ENCODE results near the gene RASSF7. TPM values are rescaled to one million over a fixed set of nuclear protein-coding genes. Genes with fewer than 3 reads are reported as not detected.

Gene RASSF7
- total and polyA plus RNA-seq, 2 donors (not counting 3 experiments of a cell fraction or from before 2014, with no cell fraction given) = 14.1 to 19.9 TPM

- intact Hi-C loops (cut with micrococcal nuclease) (no loop called here), dilution Hi-C loops (cut with MboI; ENCODE audit: extremely low pct_ligation_motif_present, low sequenced_read_pairs) (no loop called here)
- Histone ChIP-seq H3K4me3 (replicated peaks in 1 of 3; ENCODE audit: insufficient read depth in 1 of 3, low read depth in 1 of 3, low read length in 3 of 3) (no peak overlapping the region), H3K36me3 (ENCODE audit: control insufficient read depth in 2 of 2, extremely low read depth in 1 of 2, insufficient read depth in 2 of 2, low read length in 2 of 2) (peaks cover 4 to 18% of the 10 kb centered on the region in 2 experiments), H3K27me3 (ENCODE audit: control insufficient read depth in 2 of 2, insufficient read depth in 2 of 2, low read length in 2 of 2) (no peaks in the 10 kb centered on the region), H3K9ac (replicated peaks; ENCODE audit: extremely low read depth, insufficient read depth, low read length) (no peak overlapping the region), H3K9me1 (replicated peaks; ENCODE audit: control insufficient read depth, extremely low read depth, insufficient read depth, low read length) (no peaks in the 10 kb centered on the region), H3K27ac (ENCODE audit: insufficient read depth, low read depth, low read length) (no peak overlapping the region), H3K79me2 (ENCODE audit: control insufficient read depth, insufficient read depth, low read length) (peaks cover 16% of the 10 kb centered on the region), H4K20me1 (replicated peaks; ENCODE audit: control insufficient read depth, extremely low read depth, insufficient read depth, low read length) (no peaks in the 10 kb centered on the region), H2AFZ (ENCODE audit: low read depth, low read length) (no peak overlapping the region), H3K4me1 (ENCODE audit: control insufficient read depth, extremely low read depth, insufficient read depth, low read length) (peaks cover 6% of the 10 kb centered on the region), H3K4me2 (ENCODE audit: insufficient read depth, low read length) (no peak overlapping the region), H3K9me3 (replicated peaks; ENCODE audit: control insufficient read depth, insufficient read depth, low read length) (no peaks in the 10 kb centered on the region)
- ChIA-PET CTCF (no interaction called here), POLR2A (no interaction called here)
- FAIRE-seq (no peak), DNase-seq (ENCODE audit: low read depth, low spot score) (no peak)
- no peak for TF ChIP-seq CTCF (IDR thresholded peaks at IDR 0.05; ENCODE audit: extremely low read depth in 1 of 2, insufficient read depth in 1 of 2, low read depth in 1 of 2, low read length in 2 of 2)
- TF ChIP-seq FOS (IDR thresholded peaks at IDR 0.05; ENCODE audit: borderline replicate concordance, insufficient read depth, low read length) = no peak
- TF ChIP-seq POLR2AphosphoS5 (IDR thresholded peaks at IDR 0.05; ENCODE audit: insufficient read depth, low read depth, low read length) = no peak
- no TSS peak for BruUV-seq (replicated peaks)
These were observed 28.2 kb upstream of the RASSF7 start for GRCh38 chr11:532527-532985.

GRCh38 chr11:532986-533585, 27.7 kb upstream of the RASSF7 start:
- ChIA-PET POLR2A (no interaction called here), CTCF (no interaction called here)
- Histone ChIP-seq H3K9me3 (replicated peaks; ENCODE audit: control insufficient read depth, insufficient read depth, low read length) (no peaks in the 10 kb centered on the region), H2AFZ (ENCODE audit: low read depth, low read length) (no peak overlapping the region), H3K9ac (replicated peaks; ENCODE audit: extremely low read depth, insufficient read depth, low read length) (no peak overlapping the region), H3K79me2 (ENCODE audit: control insufficient read depth, insufficient read depth, low read length) (peaks cover 16% of the 10 kb centered on the region), H3K4me3 (replicated peaks in 1 of 3; ENCODE audit: insufficient read depth in 1 of 3, low read depth in 1 of 3, low read length in 3 of 3) (no peak overlapping the region), H3K4me2 (ENCODE audit: insufficient read depth, low read length) (no peak overlapping the region), H3K4me1 (ENCODE audit: control insufficient read depth, extremely low read depth, insufficient read depth, low read length) (peaks cover 7% of the 10 kb centered on the region), H3K36me3 (ENCODE audit: control insufficient read depth in 2 of 2, extremely low read depth in 1 of 2, insufficient read depth in 2 of 2, low read length in 2 of 2) (peaks cover 4 to 18% of the 10 kb centered on the region in 2 experiments), H3K27ac (ENCODE audit: insufficient read depth, low read depth, low read length) (no peak overlapping the region), H4K20me1 (replicated peaks; ENCODE audit: control insufficient read depth, extremely low read depth, insufficient read depth, low read length) (no peaks in the 10 kb centered on the region), H3K9me1 (replicated peaks; ENCODE audit: control insufficient read depth, extremely low read depth, insufficient read depth, low read length) (no peaks in the 10 kb centered on the region), H3K27me3 (ENCODE audit: control insufficient read depth in 2 of 2, insufficient read depth in 2 of 2, low read length in 2 of 2) (no peaks in the 10 kb centered on the region)
- intact Hi-C loops (cut with micrococcal nuclease) (no loop called here), dilution Hi-C loops (cut with MboI; ENCODE audit: extremely low pct_ligation_motif_present, low sequenced_read_pairs) (no loop called here)
- DNase-seq (ENCODE audit: low read depth, low spot score) (no peak), FAIRE-seq (no peak)
- no TSS peak for BruUV-seq (replicated peaks)
- TF ChIP-seq POLR2AphosphoS5 (IDR thresholded peaks at IDR 0.05; ENCODE audit: insufficient read depth, low read depth, low read length) = no peak
- TF ChIP-seq EZH2 (IDR thresholded peaks at IDR 0.05; ENCODE audit: borderline replicate concordance, low read depth, low read length, severe bottlenecking) = no peak
- no peak for TF ChIP-seq CTCF (IDR thresholded peaks at IDR 0.05; ENCODE audit: extremely low read depth in 1 of 2, insufficient read depth in 1 of 2, low read depth in 1 of 2, low read length in 2 of 2)
- no peak for TF ChIP-seq MAX (IDR thresholded peaks at IDR 0.05; ENCODE audit: insufficient read depth, insufficient read length)
- no peak for TF ChIP-seq FOS (IDR thresholded peaks at IDR 0.05; ENCODE audit: borderline replicate concordance, insufficient read depth, low read length)
- no peak for TF ChIP-seq MYC (IDR thresholded peaks at IDR 0.05; ENCODE audit: low read depth, low read length)
- no peak for TF ChIP-seq GATA2 (IDR thresholded peaks at IDR 0.05; ENCODE audit: insufficient read depth, insufficient read length, low read depth, low read length)
- TF ChIP-seq POLR2A (IDR thresholded peaks at IDR 0.05; ENCODE audit: low read depth, low read length) = no peak
- no peak for TF ChIP-seq JUN (IDR thresholded peaks at IDR 0.05; ENCODE audit: borderline replicate concordance, insufficient read depth, insufficient read length, low read depth)
